Measurements from ENCODE around the gene LMTK2. TPM values are rescaled to one million over a fixed set of nuclear protein-coding genes. Genes with fewer than 3 reads are reported as not detected.

LMTK2 gene
- total RNA-seq, 1 experiment from 2014 or later, result 16.8 TPM

DNA sequence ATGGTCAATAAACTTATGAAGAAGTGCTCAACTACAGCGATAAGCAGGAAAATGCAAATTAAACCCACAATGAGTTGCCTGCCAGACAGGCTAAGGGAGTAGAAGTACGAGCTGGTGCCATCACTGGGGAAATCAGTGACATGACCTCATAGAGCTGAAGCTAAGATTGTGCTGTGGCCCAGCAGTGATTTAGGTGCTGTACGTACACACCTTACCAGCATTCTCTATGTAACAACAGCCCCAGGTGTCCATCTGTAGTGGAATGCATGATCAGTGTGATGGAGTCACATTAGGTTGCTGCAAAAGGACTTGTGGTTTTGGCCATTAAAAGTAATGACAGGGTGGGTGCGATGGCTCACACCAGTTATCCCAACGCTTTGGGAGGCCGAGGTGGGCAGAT is 151.0 kb downstream of the LMTK2 start:
- in situ Hi-C loops (cut with HindIII; ENCODE audit: low pct_unique_long_range_greater_than_20kb, low sequenced_read_pairs), result no loop called here
- DNase-seq (ENCODE audit: low read depth), result no peak

Other genes with a start within 250 kb of the LMTK2 start
- 26.2 and 34.4 TPM in 2 replicates for gene ASNS, start 234.5 kb upstream of the LMTK2 start, total RNA-seq (2014; rRNA removed; shearing (Covaris generic); ENCODE audit: low replicate concordance)
- gene OCM2, start 116.7 kb upstream of the LMTK2 start, total RNA-seq (2014; rRNA removed; shearing (Covaris generic); ENCODE audit: low replicate concordance), result not detected in 2 replicates
- not detected in 2 replicates for gene BHLHA15, start 104.6 kb downstream of the LMTK2 start, total RNA-seq (2014; rRNA removed; shearing (Covaris generic); ENCODE audit: low replicate concordance)
- 1.6 and 7.7 TPM in 2 replicates for gene TECPR1, start 145.4 kb downstream of the LMTK2 start, total RNA-seq (2014; rRNA removed; shearing (Covaris generic); ENCODE audit: low replicate concordance)
- 84.4 and 112 TPM in 2 replicates for gene BRI3, start 174.8 kb downstream of the LMTK2 start, total RNA-seq (2014; rRNA removed; shearing (Covaris generic); ENCODE audit: low replicate concordance)

Measured in Caki2 (cell line).